NCI-H2107 treated with DMSO at 0.1 percent for 48 hours (cell line): ENCODE measurements around the gene CFAP57.

Experiments
- DNase-seq: peaks from one replicate; lab custom pipeline; 2025; ENCODE audit not compliant: unreplicated experiment; lab: John Stamatoyannopoulos, UW

The CFAP57 gene

DNA sequence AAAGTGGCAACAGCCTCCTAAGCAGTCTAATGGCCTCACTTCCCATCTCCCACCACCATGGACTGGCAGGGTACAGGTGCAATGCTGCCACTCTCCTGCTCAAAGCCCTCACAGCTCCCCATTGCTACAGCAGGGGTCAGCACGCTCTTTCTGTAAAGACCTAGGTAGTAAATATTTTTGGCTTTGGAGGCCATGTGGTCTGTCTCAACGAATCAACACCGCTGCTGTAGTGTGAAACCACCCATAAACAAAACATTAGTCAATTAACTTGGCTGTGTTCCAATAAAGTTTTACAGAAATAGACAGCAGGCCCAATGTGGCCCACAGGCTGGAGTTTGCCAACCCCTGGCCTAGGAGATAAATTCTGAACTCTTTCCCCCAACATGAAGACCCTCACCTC lies 53.0 kb downstream of the CFAP57 start:
- no peak for DNase-seq

DNA sequence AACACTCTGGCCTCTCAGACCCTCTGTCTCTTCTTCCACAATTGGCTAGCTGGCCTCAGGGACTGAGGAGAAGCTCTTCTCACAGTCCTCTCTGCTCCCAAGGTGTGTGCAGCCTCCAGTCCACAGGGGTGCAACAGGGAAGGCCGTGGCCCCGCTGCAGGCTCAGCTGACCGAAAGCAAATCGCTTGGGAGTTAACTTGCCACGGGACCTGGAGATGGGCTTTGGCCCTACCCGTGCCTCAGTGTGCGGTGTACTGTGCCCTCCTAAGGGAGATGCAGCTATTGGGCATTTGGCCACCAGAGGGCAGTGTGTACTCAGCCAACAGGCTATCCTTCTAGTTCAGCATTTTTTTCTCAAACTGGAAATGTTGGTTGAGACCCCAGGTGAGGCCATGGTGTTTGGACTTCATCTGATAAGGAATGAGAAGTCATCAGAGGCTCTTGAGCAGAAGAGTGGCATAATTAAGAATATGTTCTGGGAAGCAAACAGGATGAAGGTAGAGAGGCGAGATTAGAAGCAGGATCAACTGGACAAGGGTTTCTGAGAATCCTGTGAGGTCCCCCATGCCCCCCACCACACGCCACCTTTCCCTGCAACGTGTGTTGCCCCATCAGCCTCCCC lies 55.1 kb downstream of the CFAP57 start:
- DNase-seq = peak; percentile 53

DNA sequence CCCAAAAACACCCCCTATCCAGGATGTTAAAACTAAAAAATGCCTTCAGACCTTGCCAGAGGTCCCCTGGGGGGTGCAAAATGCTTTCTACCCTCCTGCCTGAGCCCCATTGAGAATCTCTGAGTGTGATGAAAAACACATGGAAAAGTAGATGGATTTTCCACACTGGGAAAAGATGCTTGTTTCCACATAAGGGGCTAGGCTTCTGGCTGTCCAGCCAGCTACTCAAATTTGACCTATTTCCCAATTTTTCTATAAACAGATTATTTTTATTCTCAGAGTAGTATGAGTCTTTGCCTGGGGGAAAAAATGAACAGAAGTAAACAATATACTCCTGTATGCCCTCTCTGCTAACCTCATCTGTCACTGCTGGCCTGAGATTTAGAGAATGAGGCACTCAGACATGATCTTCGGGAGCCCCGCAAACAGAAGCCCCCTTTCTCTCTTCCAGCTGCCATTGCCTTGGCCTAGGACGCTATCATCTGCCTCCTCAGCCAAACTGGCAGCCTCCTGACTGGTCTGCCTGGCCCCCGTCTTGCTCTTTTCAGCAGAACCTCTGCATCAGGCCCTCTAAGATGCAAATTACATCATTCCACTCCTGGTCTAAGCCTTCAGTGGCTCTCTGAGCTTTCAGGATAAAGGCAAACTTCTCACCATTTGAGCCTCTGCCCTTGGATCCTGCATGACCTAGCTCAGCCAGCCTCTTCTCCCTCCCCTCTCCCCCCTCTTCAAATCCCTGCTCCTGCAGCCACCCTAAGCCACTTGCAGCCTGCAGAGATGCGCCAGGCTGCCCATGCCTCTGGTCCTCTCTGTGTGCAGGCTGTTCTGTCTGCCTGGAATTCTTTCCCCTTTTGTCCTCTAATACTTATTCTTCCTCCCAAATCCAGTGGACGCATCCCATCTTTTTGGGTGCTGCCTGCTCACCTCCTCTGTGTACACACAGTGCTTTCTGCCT lies 58.0 kb downstream of the CFAP57 start:
- no peak for DNase-seq

DNA sequence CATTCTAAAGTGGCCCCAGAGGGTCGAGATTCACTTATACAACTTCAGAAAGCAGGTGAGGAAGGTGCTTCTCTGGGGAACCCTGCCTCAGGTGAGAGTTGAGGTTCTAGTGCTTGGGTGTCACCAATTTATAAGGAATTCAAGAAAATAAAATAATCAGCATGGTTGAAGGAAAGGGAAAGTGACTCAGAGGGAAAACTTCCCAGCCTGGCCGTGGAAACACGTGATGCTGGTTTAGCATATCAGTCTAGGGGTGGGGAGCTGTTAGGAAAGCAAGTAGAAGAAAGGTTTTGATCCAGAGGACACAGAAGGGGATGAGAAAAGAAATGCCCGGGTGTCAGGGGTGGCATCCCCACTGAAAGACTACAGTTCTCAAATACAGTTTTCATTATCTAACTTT lies 59.9 kb downstream of the CFAP57 start:
- DNase-seq = no peak

DNA sequence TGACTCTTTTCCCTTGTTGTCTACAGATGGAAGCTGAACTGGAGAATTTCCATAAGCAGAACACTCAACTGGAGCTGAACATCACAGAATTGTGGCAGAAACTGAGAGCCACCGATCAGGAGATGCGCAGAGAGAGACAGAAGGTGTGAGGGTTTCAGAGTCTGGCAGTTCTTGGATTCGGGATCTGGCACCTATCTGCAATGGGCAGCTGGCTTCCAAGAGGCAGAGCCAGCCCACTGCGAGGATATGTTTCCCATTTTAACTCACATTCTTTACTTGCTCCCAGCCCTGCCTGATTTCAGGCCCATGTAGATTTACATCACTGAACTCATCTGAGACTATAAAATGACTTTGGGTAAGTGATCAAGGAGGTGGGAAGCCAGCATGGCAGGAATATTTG lies 60.4 kb downstream of the CFAP57 start:
- no peak for DNase-seq

DNA sequence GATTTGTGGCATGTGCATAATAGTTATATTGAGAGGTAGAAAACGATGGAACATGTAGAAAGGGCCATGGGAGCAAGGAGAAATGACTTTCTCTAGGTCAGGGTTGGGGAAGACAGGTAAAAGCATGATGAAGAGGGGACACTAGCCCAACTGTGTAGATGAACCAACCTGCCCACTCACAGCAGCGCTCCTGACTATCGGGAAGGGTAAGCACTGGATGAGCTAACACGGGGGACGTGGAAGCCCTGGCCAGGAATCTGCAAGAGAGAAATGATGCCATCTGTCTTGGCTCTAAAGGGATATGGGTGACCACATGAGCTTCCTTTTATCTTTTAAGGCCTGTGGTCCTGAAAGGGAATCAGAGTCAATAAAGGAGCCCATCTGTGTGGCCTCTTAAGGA lies 61.5 kb downstream of the CFAP57 start:
- DNase-seq = no peak

DNA sequence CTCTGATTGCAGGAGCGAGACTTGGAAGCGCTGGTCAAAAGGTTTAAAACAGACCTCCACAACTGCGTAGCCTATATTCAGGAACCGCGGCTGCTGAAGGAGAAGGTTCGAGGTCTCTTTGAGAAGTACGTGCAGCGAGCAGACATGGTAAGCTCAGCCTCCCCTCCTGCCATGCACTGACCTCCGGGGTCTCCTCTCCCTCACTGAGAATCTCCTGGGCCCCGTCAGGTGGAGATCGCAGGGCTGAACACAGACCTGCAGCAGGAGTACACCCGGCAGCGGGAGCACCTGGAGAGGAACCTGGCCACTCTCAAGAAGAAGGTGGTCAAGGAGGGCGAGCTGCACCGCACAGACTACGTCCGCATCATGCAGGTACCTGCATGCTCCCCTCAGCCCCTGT lies 62.1 kb downstream of the CFAP57 start:
- no peak for DNase-seq

DNA sequence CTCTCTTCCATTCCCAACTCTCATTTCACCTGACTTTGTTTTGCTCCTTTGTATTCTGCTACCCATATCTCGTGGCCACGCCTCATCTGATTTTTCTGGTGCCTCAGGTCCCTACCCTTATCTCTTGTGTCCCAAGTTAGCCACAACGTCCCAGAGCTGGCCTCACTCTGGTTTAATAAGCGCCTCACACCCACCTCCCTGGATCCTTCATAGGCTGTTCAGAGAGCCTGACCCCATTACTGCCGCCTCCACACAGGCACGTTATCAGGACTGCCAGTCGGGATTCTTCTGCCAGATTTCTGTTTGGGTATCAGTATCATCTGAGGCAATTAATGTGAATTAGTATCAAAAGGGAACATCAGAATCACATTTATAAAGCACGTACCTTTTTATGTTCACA lies 62.9 kb downstream of the CFAP57 start:
- DNase-seq = no peak

DNA sequence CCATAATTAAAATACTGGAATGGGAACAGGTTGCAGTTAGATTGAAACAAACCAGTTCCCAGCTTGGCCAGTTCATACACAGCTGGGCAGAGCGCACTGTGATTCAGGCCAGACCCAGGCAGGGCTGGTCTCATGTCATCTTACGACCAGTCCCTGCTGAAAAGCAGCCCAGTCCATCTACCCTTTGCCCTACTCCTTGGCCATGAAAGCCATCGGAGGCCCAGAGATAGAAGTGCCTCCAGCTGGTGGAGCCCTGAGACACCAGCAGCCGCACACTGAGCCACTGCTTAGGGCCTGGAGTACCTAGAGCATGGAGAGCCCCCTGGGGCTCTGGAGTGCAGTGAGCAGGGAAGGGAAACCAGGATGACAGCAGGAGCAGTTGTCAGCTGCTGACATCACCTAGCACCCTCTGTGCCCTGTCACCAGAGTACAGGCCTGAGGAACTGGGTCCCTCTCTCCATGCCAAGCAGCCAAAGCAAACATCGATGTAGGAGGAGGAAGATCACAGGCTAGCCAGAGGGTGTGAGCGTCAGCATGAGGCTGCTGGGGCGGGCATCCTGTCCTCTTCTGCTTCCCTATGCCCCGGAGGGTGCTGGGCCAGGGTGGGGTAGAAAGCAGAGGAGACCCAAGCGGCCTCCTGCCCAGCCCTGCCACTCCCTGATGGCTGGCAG lies 63.5 kb downstream of the CFAP57 start:
- DNase-seq = peak; percentile 54

DNA sequence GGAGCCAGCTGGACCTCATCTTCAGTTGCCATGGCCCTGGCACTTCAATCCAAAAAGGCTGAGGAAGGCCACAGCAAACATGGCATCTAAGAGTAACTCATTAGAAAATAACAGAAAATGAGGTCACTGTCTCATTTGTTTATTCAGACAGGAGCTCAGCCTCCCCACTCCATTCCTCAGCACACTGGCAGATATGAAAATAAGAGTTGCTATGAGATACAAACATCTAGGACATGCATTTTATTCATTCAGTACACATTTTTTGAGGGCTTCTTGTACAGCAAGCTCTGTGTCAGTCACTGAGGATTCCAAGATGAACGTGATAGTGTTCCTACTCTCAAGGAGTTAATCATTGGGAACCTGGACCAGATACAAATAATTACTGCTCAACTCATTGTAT lies 65.0 kb downstream of the CFAP57 start:
- DNase-seq = no peak

DNA sequence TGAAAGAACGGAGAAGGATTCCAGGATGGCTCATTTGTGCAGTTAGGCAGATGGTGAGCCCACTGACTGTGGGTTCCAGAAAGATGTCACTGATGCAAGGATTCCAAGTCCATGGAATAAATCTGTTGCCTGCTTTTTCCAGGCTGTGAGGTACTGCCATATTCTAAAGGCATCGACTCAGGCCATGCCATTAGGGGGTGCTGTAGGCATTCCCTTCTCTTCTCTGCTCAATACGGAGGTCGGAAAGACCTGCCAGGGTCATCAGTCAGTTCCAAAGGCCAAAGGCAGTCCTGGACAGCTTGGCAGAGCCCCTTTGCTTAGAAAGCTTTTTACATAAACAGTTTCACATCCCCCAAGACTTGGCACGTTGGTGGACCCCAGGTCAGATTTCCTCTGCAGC lies 66.0 kb downstream of the CFAP57 start:
- peak; percentile 36 for DNase-seq

DNA sequence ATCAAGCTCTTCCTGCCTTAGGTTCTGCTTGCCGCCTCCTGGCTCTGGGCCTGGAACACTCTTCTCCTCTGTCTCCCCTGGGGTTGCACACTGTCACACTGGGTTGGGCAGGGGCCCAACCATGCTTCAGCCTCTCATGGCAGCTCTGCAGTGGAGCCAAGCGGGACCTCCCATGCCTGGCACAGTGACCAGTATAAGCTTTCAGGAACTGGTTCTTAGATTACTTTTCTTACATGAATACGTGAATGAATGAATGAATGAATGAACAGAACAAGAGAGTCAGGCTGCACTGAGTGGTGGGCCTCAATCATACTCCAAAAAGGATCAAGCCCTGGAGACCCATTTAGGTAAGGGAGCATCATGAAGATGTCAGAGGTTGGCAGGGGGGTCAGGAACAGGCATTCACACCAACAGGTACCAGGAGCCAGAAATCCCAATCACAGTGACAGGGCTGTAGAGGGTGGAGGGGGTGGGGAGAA lies 66.9 kb downstream of the CFAP57 start:
- DNase-seq = no peak

DNA sequence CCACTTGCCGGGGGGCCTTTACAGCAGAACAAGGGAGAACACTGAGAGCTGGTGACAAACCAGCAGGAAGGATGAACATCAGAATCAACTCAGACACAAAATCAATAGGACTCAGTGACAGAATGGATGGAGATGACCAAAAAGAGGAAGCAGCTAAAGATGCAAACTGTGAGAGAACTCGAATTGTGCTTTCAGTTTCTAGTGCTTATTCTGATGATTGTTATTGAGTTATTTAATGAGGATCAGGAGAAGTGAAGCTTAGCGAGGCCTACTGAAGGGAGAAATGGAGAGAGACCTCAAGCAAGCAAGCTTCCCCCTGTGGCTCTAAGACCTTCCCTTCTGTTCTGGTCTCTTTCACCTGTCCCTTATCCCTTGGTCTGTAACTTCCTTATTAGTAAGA lies 67.4 kb downstream of the CFAP57 start:
- DNase-seq = no peak

DNA sequence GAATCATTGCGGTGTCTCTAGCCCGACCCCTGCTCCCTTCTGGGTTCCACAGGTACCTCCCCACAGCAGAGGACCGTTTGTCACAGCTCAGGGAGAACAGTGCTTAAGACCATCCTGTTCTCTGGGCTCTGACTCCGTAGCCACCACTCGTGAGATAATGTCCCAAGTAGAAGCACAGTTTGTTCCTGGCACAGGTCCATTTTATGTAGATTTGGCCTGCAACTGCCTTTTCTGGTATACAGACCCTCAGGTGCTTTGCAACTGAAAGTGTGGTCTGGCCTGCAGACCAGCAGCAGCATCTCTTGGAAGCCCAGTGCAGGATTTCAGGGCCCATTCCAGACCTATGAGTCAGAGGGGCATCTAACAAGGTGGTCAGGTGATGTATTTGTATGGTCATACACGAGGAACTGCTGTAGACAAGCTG lies 69.3 kb downstream of the CFAP57 start:
- DNase-seq = no peak

DNA sequence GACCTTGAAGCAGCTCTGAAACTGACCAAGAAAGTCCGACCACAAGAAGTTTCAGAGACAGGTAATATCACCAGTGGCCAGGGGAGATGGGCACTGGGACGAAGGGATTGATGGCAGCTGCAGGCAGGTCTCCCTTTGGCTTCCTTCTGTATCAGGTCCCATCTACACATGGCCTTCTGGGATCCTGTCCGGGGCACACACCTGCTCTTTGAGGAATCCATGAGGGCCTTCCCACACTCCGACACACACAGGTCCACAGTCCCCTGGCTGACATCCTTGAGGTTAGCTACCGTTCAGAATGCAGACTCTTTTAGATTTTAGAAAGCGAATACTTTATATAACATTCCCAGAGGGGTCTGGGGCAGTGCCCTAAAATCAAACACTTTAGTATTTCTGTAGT lies 71.2 kb downstream of the CFAP57 start:
- no peak for DNase-seq

DNA sequence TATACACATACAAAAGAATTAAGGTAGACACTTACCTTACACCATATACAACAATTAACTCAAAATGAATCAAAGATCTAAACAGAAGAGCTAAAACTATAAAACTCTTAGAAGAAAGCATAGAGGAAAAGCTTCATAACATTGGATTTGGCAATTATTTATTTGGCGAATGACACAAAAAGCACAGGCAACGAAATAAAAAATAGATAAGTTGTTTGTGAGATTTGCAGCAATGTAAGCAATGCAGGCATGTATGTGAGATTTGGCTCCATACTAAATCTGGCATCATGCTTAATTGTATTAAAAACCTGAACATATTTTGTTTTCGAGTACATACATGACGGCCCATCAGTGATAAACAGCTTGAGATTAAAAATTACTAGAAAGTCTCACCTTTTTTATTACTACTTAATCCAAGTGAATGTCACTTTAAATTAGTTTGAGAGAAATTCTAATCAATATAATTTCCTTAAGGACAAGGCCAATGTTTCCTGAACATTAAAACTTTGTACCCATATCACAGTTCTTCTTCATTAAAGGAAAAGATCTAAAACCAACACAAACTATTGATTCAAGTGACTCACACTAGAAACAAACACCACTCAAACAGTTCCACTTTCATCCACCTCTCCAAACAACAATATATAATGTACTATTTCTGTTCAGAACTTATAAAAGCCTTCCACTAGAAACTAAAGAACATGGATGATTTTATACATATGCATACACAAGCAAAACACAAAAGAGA lies 74.5 kb downstream of the CFAP57 start:
- DNase-seq = no peak

DNA sequence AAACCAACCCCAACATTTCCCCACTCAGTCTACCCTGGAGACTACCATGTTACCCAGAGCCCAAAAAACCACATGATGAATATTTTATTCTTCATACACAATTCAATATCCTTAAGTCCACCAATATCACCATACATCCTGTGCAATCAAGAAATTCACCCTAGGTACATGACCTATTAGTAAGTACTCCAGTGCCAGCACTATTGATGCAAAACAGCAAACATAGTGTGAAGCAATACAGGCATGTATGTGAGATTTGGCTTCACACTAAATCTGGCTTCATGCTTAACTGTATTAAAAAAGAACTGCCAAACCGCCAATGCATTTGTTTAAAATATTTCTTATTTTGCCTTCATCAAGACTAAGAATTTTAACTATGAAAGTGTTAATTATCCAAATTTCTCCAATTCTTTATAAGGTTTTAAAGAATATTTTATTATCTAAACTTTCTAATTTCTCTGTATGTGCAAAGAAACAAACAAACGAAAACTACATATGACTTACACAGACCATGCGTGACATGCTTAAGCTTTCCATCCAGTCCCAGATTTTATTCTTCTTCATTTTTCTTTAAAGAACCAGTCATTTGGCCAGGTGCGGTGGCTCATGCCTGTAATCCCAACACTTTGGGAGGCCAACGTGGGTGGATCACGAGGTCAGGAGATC lies 75.3 kb downstream of the CFAP57 start:
- DNase-seq = no peak

DNA sequence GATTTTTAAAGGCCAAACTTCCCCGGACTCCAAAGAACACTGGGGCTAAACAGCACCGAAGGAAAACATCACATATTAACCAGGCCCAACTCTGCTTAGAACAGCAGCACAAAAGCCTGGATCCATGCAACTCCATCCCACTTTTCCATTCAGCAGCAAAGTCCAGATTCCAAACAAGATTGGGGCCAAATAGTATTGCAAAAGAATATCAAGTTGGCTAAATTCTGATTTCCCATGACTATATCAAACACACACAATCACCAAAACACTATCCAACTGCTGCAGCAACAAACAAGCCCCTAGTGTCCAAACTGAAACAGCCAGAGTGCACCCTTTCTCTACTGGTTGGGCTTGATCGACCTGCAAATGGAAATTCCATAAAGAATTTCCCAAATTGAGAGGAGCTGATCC lies 78.2 kb downstream of the CFAP57 start:
- DNase-seq = no peak

DNA sequence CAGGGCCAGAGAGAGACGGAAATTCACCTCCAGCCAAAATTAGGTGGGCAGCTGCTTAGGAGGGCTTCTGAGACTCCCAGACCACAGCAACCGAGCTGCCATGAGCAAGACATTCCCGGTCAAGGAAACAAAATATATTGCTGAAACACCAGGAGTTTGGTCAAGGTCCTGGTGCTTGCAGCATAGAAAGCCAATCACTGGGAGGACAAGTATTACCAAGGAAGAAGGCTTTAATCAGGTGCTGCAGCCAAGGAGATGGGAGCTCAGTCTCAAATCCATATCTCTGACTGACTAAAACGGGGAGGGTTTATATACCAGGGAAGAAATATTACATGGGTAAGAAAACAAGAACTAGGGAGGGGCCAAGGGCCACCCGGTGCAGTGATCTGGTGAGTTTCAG lies 78.9 kb downstream of the CFAP57 start:
- no peak for DNase-seq

DNA sequence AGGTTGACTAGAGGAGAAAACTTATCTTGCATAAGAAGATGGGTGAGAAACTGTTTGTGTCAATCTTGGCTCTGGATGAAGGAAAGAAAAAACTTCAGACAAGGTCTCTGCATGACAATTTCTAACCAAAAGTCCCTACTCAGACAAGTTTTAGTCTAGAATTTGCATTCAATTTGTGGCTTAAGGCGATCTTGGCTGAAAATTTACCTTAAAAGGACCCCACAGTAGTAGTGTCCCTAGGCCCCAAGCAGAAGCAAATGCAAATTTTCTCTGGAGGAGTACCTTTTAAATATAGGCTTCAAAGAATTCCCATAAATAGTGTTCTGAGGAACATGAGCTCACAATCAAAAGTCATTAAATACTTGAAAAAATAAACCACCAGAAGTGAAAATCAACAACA lies 80.1 kb downstream of the CFAP57 start:
- DNase-seq = no peak

DNA sequence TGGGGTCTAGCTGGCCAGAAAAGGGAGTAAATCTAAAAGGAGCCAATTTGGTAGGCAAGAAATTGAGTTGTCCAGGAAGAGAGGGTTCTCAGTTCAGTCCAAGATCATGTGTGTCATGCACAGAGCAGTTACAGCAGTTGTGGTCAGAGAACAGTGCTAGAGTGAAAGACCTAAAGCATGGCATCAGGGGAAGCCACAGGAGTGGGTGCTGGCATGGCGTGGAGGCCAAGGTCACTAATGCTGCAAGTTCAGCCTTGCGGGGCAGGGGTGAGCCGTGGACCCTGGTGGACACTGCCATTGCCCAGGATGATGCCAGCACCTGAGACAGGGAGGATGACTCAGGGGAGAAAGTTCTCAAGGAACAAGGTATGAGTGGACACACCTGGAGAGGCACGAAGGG lies 81.0 kb downstream of the CFAP57 start:
- no peak for DNase-seq
